ENCODE results near the gene CSF1.

DNA sequence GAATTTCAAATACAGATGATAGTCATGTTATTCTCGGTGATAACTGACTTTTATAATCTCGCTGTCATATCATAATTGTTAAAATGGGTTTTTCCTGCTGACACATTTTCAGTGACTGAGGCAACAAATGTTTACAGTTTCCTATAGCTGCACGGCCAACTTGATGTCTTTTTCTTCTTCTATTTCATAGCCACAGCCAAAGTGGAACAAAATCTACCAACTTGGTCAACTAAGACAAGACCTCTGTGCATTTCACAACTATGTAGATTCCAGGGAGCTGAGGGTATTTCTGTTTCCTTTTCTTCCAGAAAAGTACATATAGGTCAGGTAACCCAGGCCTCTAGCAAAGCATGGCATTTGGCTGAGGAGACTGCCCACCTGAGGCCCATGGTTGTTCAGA lies 63.5 kb downstream of the CSF1 start:
- TF ChIP-seq, protein P1, sequence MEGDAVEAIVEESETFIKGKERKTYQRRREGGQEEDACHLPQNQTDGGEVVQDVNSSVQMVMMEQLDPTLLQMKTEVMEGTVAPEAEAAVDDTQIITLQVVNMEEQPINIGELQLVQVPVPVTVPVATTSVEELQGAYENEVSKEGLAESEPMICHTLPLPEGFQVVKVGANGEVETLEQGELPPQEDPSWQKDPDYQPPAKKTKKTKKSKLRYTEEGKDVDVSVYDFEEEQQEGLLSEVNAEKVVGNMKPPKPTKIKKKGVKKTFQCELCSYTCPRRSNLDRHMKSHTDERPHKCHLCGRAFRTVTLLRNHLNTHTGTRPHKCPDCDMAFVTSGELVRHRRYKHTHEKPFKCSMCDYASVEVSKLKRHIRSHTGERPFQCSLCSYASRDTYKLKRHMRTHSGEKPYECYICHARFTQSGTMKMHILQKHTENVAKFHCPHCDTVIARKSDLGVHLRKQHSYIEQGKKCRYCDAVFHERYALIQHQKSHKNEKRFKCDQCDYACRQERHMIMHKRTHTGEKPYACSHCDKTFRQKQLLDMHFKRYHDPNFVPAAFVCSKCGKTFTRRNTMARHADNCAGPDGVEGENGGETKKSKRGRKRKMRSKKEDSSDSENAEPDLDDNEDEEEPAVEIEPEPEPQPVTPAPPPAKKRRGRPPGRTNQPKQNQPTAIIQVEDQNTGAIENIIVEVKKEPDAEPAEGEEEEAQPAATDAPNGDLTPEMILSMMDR (IDR thresholded peaks at IDR 0.05), result no peak
- TF ChIP-seq POLR2A (IDR thresholded peaks at IDR 0.05), result no peak
